ENCODE data around the gene ATXN7L1. TPM values are rescaled to one million over a fixed set of nuclear protein-coding genes. Genes with fewer than 3 reads are reported as not detected.

The ATXN7L1 gene
- total RNA-seq, 1 experiment from 2014 or later = 29.9 TPM

DNA sequence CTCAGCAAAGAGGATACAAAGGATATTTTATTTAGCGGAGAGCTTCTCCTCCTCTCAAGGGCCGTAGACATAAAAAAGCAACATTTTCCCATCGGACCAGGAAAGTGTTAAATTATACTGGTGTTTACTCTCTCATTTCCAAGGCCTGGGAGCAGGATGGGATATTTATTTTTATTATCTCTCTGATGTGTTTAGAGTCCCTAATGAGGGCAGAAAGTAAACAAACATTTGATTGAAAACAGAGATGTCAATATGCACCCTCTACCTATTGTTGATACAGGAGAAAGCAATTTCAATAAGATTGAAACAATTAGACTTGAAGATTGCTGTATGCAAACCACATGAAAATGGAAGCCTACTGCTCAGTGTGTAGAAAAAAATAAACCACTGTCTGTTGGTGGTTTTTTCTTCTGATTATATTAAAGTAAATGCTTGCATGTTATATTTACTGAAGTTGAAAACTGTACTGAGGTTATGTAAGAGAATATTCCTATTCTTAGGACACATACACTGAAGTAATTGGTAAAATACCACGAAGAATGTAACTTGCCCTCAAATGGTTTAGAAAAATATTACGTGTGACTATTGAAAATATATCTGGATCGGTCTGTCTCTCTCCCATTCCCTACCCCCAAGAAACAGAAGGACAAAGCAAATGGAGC is 59.3 kb downstream of the ATXN7L1 start:
- Histone ChIP-seq H3K9me3 (ENCODE audit: low read depth, low read length, poor library complexity, severe bottlenecking) (no peaks in the 10 kb centered on the region), H3K36me3 (ENCODE audit: insufficient read depth, low read length, poor library complexity, severe bottlenecking) (no peaks in the 10 kb centered on the region), H3K27ac (ENCODE audit: low read depth, low read length, poor library complexity, severe bottlenecking) (peak overlapping the region; percentile 7), H3K4me3 (ENCODE audit: low read depth, low read length, poor library complexity, severe bottlenecking) (no peak overlapping the region), H3K4me1 (ENCODE audit: insufficient read depth, low read length, poor library complexity, severe bottlenecking) (peaks cover 17% of the 10 kb centered on the region), H3K27me3 (replicated peaks; ENCODE audit: insufficient read depth, low read depth, low read length, poor library complexity) (no peaks in the 10 kb centered on the region)
- ChIA-PET CTCF (interaction anchor here (0.6 kb wide), 1 partner anchor 163 kb away, joined by 6 read pairs; no protein-coding TSS in a partner anchor), POLR2A (ENCODE audit: low non-redundant PET) (no interaction called here)
- no TSS peak for BruUV-seq (replicated peaks)
- intact Hi-C loops (cut with micrococcal nuclease; ENCODE audit: unreplicated experiment) = no loop called here
- no peak for TF ChIP-seq EZH2 (IDR thresholded peaks at IDR 0.05; ENCODE audit: borderline replicate concordance, low read depth, low read length, poor library complexity, severe bottlenecking)
- TF ChIP-seq, protein P1, sequence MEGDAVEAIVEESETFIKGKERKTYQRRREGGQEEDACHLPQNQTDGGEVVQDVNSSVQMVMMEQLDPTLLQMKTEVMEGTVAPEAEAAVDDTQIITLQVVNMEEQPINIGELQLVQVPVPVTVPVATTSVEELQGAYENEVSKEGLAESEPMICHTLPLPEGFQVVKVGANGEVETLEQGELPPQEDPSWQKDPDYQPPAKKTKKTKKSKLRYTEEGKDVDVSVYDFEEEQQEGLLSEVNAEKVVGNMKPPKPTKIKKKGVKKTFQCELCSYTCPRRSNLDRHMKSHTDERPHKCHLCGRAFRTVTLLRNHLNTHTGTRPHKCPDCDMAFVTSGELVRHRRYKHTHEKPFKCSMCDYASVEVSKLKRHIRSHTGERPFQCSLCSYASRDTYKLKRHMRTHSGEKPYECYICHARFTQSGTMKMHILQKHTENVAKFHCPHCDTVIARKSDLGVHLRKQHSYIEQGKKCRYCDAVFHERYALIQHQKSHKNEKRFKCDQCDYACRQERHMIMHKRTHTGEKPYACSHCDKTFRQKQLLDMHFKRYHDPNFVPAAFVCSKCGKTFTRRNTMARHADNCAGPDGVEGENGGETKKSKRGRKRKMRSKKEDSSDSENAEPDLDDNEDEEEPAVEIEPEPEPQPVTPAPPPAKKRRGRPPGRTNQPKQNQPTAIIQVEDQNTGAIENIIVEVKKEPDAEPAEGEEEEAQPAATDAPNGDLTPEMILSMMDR (conservative IDR thresholded peaks at IDR 0.05; ENCODE audit: low read depth, low read length) = no peak
- no peak for DNase-seq (ENCODE audit: low spot score)

- intact Hi-C loops (cut with micrococcal nuclease; ENCODE audit: unreplicated experiment) = no loop called here
- Histone ChIP-seq H3K4me3 (ENCODE audit: low read depth, low read length, poor library complexity, severe bottlenecking) (no peak overlapping the region), H3K9me3 (ENCODE audit: low read depth, low read length, poor library complexity, severe bottlenecking) (no peaks in the 10 kb centered on the region), H3K27ac (ENCODE audit: low read depth, low read length, poor library complexity, severe bottlenecking) (peak overlapping the region; percentile 11), H3K4me1 (ENCODE audit: insufficient read depth, low read length, poor library complexity, severe bottlenecking) (peaks cover 17% of the 10 kb centered on the region), H3K27me3 (replicated peaks; ENCODE audit: insufficient read depth, low read depth, low read length, poor library complexity) (no peaks in the 10 kb centered on the region), H3K36me3 (ENCODE audit: insufficient read depth, low read length, poor library complexity, severe bottlenecking) (no peaks in the 10 kb centered on the region)
- TF ChIP-seq, protein P1 (conservative IDR thresholded peaks at IDR 0.05; ENCODE audit: low read depth, low read length) = no peak
- TF ChIP-seq EZH2 (IDR thresholded peaks at IDR 0.05; ENCODE audit: borderline replicate concordance, low read depth, low read length, poor library complexity, severe bottlenecking) = no peak
- POLR2A ChIA-PET (ENCODE audit: low non-redundant PET) = no interaction called here
- no TSS peak for BruUV-seq (replicated peaks)
- no peak for DNase-seq (ENCODE audit: low spot score)
- CTCF ChIA-PET = no interaction called here
Measured at GRCh38 chr7:105816266-105816843, 60.0 kb downstream of the ATXN7L1 start.

DNA sequence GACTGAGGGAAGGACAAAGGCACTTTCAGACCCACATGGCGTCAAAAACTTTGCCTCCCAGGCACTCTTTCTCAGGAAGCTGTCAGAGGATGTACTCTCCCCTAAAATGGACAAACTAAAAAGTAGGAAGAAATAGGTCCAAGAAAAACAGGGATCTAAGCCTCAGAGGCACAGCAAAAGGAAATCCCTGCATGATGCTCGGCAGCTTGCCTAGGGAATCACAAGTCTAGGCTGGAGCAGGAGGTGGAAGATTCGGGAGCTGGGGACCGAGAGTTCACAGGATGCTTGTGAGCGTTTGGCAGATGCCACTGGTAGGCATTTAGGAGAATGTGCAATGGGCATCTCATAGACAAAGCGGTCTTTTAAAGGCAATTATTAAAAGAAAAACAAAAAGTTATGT is 60.8 kb downstream of the ATXN7L1 start:
- H3K4me3 ChIP-seq (ENCODE audit: low read depth, low read length, poor library complexity, severe bottlenecking) = no peak overlapping the region
- no peak for DNase-seq (ENCODE audit: low spot score)
- no peaks in the 10 kb centered on the region for H3K36me3 ChIP-seq (ENCODE audit: insufficient read depth, low read length, poor library complexity, severe bottlenecking)
- H3K4me1 ChIP-seq (ENCODE audit: insufficient read depth, low read length, poor library complexity, severe bottlenecking) = peaks cover 17% of the 10 kb centered on the region
- no TSS peak for BruUV-seq (replicated peaks)
- no peaks in the 10 kb centered on the region for H3K27me3 ChIP-seq (replicated peaks; ENCODE audit: insufficient read depth, low read depth, low read length, poor library complexity)
- CTCF ChIA-PET = no interaction called here
- POLR2A ChIA-PET (ENCODE audit: low non-redundant PET) = no interaction called here
- no peaks in the 10 kb centered on the region for H3K9me3 ChIP-seq (ENCODE audit: low read depth, low read length, poor library complexity, severe bottlenecking)
- TF ChIP-seq, protein P1 (conservative IDR thresholded peaks at IDR 0.05; ENCODE audit: low read depth, low read length) = no peak
- TF ChIP-seq EZH2 (IDR thresholded peaks at IDR 0.05; ENCODE audit: borderline replicate concordance, low read depth, low read length, poor library complexity, severe bottlenecking) = no peak
- H3K27ac ChIP-seq (ENCODE audit: low read depth, low read length, poor library complexity, severe bottlenecking) = no peak overlapping the region
- intact Hi-C loops (cut with micrococcal nuclease; ENCODE audit: unreplicated experiment) = no loop called here
